ENCODE results near the gene PDZD4.

PDZD4 gene

DNA sequence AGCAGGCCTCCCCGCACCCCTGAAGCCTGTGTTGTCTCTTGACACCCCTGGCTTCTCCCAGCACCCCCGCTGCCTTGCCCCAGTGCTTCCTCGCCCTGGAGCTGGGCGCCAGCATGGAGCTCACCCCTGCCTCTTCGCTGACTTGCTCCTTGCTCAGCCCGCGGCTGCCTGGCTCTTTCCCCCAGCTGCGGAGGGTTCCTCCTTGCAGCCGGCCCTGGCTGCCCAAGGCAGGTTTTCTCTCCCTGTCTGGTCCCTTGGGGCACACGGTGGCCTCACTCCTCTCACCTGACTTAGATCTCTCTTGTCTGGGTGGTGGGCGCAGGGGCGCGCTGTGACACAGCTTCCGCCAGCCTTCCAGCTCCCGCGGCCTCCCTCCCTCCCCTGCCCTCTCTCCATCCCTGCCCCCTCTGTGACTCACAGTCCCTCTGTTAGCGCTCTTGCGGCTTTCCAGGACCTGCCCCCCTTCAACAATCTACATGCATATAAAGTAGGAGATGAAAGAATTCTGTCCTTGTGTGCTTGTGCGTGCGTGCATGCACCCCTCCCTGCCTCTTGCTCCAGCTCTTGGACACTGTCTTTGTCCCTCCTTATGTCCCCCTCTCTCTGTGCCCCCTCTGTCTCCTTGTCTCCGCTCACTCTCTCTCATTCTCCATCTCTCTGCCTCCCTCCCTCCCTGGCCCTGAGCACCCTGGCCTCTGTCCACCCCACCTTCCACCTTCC is 64.1 kb downstream of the PDZD4 start:
- TF ChIP-seq JUND (IDR thresholded peaks at IDR 0.05; ENCODE audit: low read depth), result no peak
- in situ Hi-C loops (cut with HindIII; ENCODE audit: low pct_unique_long_range_greater_than_20kb, low sequenced_read_pairs), result no loop called here
- DNase-seq (ENCODE audit: low read depth in 1 of 2, low spot score in 1 of 2), result no peak

DNA sequence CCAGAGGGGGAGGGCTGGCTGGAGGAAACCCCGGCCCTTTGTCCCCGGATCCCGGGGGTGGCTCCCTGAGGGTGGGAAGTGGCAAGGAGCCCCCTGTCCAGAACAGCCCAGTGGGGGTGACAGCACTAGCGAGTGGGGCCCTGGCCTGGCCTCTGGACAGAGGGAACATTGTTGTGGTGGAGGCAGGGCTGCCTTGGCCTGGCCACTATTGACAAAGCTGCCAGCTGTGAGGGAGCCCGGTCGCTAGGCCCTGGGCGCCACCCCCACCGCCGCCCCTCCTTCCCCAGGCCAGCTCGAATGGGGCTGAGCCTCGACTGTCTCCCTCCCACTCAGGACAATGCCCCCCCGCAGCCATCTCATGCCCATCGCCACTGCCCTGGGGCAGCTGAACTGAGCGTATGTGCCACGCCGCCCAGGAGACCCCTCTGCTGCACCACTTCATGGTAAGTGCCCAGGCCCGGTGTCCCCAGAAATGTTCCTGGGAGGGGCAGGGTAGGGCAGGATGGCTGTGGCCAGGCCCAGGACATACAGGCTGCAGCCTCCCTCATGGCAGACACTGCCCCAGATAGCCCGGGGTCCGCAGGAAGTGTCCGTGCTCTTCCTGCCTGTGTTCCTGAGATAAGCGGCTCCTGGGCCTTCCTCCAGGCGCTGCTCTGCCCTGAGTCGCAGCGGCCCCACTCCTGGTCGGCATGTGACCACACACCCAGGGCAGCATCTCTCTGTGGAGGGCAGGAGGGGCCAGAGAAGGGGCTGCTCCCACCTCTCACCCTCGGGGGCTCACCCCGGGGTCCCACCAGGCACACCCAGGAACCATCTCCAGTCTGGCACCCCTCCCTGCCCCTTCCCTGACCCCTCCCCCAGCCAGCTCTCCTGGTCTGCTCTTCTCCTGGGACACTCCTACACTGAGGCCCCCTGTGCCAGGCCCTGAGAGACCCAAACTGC is 64.9 kb downstream of the PDZD4 start:
- TF ChIP-seq JUND (IDR thresholded peaks at IDR 0.05; ENCODE audit: low read depth), result no peak
- in situ Hi-C loops (cut with HindIII; ENCODE audit: low pct_unique_long_range_greater_than_20kb, low sequenced_read_pairs), result no loop called here
- no peak for DNase-seq (ENCODE audit: low read depth in 1 of 2, low spot score in 1 of 2)

DNA sequence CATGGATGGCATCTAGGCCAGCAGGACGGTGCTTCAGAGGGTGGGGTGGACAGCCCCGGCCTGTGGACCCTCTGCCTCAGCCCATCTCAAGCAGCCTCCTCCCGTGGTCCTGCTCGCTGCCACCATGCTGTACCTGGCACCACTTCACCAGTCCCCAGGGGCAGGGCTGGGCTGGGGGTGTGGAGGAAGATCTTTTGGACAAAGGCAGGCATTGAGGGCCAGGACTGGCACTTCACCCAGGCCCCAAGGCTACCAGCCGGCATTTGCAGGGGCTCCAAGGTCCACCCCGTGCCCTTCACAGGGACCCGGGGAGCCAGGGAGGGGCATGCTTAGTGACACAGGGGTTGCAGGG is 65.6 kb downstream of the PDZD4 start:
- no peak for TF ChIP-seq JUND (IDR thresholded peaks at IDR 0.05; ENCODE audit: low read depth)
- in situ Hi-C loops (cut with HindIII; ENCODE audit: low pct_unique_long_range_greater_than_20kb, low sequenced_read_pairs), result no loop called here
- DNase-seq (ENCODE audit: low read depth in 1 of 2, low spot score in 1 of 2), result no peak

DNA sequence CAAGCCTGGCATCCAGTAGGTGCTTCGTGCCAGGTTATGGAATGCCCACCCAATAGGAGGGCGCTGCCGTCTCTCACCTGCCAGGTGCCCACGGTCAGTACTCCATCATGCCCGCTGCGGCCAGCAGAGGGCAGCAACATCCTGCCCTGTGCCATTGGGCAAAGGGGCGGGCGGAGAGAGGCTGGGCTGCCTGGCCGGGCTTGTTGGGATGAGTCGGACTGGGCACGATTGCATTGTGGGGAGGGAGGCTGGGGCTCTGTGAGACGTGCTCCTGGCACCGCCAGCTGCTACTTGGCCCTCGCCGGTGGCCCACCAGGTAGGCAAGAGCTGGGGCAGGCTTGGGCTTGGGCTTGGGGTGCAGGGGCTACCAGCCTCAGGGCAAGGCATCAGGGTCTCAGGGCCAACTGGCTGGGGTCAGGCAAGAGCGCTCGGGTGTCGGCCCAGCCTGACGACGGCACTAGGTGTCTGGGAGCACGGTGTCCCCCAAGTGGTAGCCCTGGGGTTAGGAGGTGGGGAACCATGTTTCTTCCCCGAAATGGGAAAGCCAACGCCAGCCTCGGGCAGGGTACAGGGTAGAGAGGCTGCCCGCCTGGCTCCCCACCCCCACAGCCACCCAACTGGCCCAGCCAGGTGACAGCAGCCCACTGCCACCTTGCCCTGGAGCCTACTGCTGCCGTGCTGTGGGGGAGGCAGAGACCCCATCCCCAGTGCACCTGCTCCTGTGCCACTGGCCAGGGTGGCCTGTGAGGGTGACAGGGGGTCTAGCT is 66.2 kb downstream of the PDZD4 start, which contains the start of gene PLXNB3:
PLXNB3 (plus strand) TSS at position 261 of the 767 bp plus-strand sequence. CDS start 1,287 bp downstream, outside the sequence.
- in situ Hi-C loops (cut with HindIII; ENCODE audit: low pct_unique_long_range_greater_than_20kb, low sequenced_read_pairs), result no loop called here
- no peak for TF ChIP-seq JUND (IDR thresholded peaks at IDR 0.05; ENCODE audit: low read depth)
- peak; percentile 72 to 85 for DNase-seq (ENCODE audit: low read depth in 1 of 2, low spot score in 1 of 2)

DNA sequence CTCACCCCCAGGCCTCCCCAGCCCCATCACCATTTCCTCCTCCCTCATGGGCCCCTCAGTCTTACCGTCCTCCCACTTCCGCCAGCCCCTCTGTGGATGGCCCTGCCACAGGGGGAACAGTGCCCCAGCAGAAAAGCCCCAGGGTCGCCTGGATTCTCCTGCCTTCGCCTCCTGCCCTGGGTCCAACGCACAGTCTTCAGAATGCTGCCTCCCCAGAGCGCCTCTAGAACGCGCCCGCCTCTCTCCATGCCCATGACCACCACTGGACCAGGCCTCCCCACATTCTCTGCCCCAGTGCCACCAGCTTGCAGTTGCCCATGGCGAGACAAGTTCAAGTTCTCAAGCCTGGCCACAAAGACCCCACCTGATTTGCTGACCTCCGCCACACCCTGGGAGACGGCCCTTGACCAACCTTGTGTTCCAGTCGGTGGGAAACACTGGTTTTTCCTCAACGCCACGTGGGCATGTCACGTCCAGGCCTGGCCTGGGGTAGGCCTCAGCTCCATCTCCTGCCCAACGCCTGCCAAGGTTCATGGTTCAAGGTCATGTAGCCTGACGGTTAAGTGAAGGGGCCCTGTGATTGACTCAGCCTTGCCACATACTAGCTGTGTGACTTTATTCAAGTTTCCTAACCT is 66.9 kb downstream of the PDZD4 start:
- DNase-seq (ENCODE audit: low read depth in 1 of 2, low spot score in 1 of 2), result no peak
- no peak for TF ChIP-seq JUND (IDR thresholded peaks at IDR 0.05; ENCODE audit: low read depth)
- in situ Hi-C loops (cut with HindIII; ENCODE audit: low pct_unique_long_range_greater_than_20kb, low sequenced_read_pairs), result no loop called here

DNA sequence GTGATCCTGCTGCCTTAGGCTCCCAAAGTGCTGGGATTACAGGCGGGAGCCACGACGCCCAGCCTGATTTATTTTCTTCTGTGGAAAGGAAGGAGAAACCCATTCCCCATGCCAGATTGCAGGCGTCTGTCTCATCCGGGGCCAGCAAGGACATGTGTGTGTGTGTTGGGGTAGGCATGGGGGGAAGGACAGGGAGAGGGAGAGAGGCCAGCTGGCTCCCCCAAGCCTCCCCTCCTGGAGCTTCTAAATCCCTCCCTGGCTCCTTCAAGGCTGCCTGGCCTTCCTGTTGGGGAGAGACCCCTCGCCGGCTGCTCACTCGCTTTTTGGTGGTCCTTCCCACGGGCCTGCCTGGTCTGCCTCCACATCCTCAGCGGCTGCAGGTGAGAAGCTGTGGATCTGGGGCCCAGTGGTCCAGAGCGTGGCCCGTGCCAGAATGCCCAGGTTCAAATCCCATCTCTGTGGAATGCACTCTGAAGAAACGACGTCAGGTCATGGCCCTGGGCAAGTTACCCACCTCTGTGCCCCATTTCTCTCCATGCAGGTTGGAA is 67.6 kb downstream of the PDZD4 start:
- DNase-seq (ENCODE audit: low read depth in 1 of 2, low spot score in 1 of 2), result no peak

DNA sequence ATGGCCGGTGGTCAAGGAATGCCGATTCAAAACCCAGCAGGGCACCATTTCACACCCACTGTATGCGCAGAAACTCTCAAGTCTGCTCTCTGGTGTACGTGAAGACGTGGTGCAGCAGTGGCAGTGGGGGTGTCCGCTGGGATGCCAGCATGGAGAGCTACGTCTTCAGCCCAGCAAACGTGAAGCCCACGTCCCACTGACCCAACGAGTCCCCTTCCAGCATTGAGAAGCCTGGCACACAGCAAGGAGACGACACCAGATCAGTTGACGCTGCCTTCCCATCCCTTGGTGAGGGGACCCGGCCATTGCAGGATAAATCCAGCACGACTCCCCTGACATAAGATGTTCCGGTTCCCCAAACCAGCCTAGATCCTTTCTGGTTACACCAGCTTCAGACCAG is 68.5 kb downstream of the PDZD4 start:
- in situ Hi-C loops (cut with HindIII; ENCODE audit: low pct_unique_long_range_greater_than_20kb, low sequenced_read_pairs), result no loop called here
- no peak for TF ChIP-seq JUND (IDR thresholded peaks at IDR 0.05; ENCODE audit: low read depth)
- no peak for DNase-seq (ENCODE audit: low read depth in 1 of 2, low spot score in 1 of 2)

More for the DNA sequence above, 67.6 kb downstream of the PDZD4 start:
- in situ Hi-C loops (cut with HindIII; ENCODE audit: low pct_unique_long_range_greater_than_20kb, low sequenced_read_pairs), result no loop called here
- no peak for TF ChIP-seq JUND (IDR thresholded peaks at IDR 0.05; ENCODE audit: low read depth)

DNA sequence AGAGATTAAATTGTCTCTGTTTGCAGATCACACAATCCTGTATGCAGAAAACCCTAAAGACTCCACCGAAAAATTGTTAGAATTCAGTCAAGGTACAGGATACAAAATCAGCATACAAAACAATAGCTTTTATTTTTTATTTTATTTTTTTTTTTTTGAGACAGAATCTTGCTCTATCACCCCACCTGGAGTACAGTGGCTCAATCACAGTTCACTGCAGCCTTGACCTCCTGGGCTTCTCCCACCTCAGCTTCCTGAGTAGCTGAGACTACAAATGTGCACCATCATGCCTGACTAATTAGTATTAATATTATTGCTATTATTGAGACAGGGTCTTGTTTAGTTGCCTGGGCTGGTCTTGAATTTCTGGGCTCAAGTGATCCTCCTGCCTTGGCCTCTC is 75.2 kb downstream of the PDZD4 start:
- in situ Hi-C loops (cut with HindIII; ENCODE audit: low pct_unique_long_range_greater_than_20kb, low sequenced_read_pairs), result no loop called here
- DNase-seq (ENCODE audit: low read depth in 1 of 2, low spot score in 1 of 2), result no peak
- no peak for TF ChIP-seq JUND (IDR thresholded peaks at IDR 0.05; ENCODE audit: low read depth)

Measured in T47D (cell line).